Body of pancreas (tissue), 4 donors: ENCODE measurements around the gene PSMD10.

Experiments
- CTCF ChIP-seq, 7 experiments: fragments of 450-650 bp in 4 of 7; fragments of 200-600 bp in 3 of 7; sonication (generic) in 3 of 7; IDR thresholded peaks; one replicate each; pipeline ENCODE4 v1.5.1; 2016 to 2019; ENCODE audit warnings: antibody characterized with exemption in 7 of 7
- POLR2A ChIP-seq, 3 donors: fragments of 450-650 bp; IDR thresholded peaks; one replicate each; pipeline ENCODE4 v1.6.1; 2016; ENCODE audit warnings: antibody characterized with exemption in 3 of 3, mild to moderate bottlenecking in 2 of 3

- TF ChIP-seq CTCF (IDR thresholded peaks at IDR 0.05) (no peak), POLR2A (IDR thresholded peaks at IDR 0.05) (no peak)
Measured at GRCh38 chrX:108055546-108055945, 35.8 kb downstream of the PSMD10 start.
